ENCODE measurements around the gene HOXB3.
A peak's percentile ranks its signal among the peaks of the same experiment; 100 is the strongest.

Gene HOXB3

GRCh38 chr17:48612456-48612853 is 22.4 kb upstream of the HOXB3 start:
- DNase-seq (ENCODE audit: low spot score): no peak

- DNase-seq (ENCODE audit: low spot score): no peak
These were observed 21.8 kb upstream of the HOXB3 start for GRCh38 chr17:48611681-48612455.

DNA sequence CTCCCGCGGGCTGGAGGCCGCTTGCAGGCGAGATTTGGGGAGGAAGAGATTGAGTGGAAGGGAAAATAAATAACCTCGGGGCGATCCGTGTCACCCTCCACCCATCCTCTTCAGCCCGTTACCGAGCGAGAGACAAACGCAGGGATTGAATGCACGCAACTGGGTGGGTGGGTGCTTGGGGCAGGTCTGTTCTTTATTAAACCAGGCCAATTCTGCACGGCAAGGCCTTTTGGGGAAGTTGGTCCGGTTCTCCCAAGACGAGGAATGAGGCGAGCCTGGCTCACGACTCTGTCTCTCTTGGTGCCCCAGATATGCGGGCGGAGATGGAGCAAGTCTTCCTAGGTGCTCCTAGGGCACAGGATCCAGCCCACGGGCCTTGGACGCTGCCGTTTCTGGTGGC is 21.2 kb upstream of the HOXB3 start:
- no peak for DNase-seq (ENCODE audit: low spot score)

DNA sequence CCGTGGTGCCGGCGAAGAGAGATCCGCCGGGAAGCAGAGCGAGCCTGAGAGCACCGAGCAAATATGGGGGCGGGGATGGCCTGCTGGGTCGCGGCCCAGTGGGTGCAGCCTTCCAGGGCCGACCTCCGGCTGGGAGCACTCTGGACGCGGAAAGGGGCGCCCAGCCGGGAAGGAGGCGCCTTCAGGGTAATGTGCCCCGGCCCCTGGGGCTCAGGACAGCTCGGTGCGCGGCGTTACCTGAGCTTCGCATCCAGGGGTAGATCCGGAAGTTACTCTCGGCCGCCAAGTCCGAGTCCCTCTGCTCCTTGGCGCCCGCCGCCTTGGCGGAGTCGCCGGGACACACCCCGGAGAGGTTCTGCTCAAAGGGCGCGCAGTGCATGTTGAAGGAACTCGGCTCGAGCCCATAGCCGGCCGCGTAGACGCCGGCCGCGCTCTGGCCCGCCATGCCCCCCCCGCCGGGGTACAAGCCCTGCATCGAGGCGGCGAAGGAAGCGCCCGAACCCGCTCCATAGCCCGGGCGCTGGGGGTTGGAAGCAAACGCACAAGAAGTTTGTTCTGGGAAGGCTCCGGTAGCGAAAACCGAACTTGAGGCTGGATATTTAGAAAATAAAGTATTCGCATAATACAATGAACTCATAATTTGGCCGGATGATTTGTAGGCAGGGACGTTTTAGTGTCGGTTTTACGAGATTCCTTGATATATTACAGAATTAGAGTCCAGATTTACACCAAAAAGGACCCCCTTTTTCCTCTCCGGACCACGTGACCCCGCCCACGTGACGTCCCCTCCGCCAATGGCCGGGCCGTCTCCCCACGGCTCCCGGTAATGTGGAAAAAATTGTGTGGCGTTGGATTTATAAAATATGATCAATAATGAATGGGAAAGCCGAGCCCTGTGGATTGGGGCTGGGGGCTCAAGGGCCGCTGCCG is 20.5 kb upstream of the HOXB3 start, which contains the start of gene HOXB7:
Gene HOXB7, minus strand, starts transcription at position 736 of the 930 bp plus-strand sequence. Its CDS starts 99 bp downstream, at position 637.
- DNase-seq (ENCODE audit: low spot score): peak; percentile 92

GRCh38 chr17:48609759-48610281 is 19.8 kb upstream of the HOXB3 start:
- DNase-seq (ENCODE audit: low spot score): no peak

DNA sequence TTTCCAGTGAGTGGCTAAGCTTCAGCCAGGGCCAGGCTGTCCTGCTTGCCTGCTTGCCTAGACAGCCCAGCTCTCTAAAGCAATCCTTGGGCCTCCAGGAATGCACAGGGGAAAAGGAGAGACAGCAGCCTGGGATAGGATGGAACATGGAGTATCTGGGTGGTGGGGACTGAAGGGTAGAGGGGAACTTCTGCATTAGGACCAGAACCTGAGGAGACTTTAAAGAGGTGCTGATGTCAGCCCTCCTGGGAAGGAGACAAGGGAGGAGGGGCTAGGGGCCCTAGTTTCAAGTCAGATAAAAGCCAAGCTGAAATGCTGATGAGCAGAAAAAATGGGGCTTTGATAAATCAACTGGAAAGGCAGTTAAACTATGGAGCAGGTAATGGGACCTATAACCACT is 19.0 kb upstream of the HOXB3 start:
- no peak for DNase-seq (ENCODE audit: low spot score)

DNA sequence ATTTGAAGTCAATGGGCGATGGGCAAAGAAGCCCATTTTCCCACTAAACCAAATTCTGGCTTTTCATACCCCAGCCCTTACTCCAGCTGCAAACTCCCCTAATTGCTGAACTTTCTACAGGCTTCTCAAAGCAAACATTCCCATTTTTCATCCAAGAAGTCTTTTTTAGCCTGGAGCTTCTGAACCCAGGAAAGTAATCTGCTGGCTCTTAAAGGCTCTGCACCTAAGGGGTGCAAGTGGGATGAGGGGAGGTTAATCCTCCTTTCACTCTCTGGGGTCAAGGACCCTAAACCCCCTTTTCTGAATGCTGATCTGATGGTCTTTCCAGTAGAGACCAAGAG is 18.4 kb upstream of the HOXB3 start:
- DNase-seq (ENCODE audit: low spot score): no peak

DNA sequence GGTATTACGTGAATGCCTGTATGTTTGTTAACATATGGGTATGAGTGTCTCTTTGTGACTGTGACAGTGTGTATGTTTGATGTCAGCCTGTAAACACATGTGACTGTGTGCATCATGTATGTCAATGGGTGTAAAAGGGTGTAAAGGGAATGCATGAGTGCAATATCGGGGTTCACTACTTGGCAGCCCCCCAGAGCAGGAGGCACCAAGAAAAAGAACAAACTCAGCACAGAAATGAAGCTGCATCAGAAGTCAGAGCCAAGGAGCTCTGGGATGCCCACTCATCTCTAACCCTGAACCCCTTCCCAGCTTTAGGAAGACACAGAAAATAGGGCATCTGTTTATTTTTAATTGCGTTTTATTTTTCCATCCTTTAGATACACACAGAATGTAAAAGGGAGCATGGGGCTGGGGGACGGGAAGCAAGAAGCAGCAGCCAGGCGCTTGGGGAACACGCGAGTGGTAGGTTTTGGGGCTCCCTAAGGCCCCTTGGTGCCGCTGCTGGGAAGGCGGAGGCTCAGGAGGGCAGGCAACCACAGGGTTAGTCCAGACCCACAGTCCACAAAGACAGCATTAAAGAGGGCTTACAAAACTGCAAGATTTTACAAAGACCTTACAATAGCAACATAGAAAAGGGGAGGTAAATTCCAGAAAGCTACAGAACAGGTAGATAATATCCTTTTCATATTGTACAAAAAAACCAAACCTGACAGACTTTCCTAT is 17.0 kb upstream of the HOXB3 start:
- no peak for DNase-seq (ENCODE audit: low spot score)

DNA sequence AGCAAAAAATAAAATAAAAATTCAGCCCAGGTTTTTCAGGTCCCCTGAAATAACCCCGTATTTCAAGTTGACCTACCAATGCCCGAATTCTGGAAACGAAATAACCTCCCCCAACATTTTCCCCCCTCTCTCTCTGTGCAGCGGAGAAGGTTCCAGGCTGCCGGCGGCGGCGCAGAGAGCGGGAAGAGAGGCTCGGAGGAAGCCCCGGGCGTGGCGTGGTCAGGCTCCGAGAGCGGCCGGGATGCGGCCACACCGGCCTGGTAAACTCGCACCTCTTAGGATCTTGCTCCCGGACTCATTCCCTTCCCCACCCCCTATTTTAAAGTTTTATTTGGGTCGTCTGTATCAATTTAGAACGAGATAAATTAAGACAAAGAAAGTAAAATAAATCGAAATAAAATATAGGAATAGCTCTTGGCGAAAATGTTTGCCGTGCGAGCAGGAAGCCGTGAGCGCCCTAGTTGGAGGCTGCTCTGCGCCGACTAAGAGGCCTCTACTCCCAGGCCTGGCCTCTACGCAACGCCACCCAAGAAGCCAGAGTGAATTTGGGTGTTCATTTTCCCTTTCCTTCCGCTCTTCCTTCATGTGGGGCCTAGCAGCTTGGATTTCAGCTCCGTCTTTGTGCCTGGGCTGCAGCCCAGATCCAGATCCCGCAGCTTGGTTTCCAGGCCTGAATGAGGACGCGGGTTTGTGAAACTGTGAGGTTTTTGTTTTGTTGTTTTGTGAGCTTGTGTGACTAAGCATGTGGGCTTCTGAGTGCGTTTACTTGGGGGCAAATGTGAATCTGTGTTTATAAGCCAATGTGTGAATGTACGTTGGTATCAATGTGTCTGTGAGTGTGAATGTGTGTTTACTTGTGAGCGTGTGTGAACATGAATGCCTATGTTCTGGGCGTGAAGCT is 16.2 kb upstream of the HOXB3 start:
- no peak for DNase-seq (ENCODE audit: low spot score)

GRCh38 chr17:48605409-48605919 is 15.4 kb upstream of the HOXB3 start:
- no peak for DNase-seq (ENCODE audit: low spot score)

GRCh38 chr17:48604770-48605329 is 14.8 kb upstream of the HOXB3 start, which contains the start of gene HOXB6:
Gene HOXB6 (minus strand): TSS chr17:48604986. CDS start chr17:48598150, 6,836 bp downstream.
- DNase-seq (ENCODE audit: low spot score): no peak

DNA sequence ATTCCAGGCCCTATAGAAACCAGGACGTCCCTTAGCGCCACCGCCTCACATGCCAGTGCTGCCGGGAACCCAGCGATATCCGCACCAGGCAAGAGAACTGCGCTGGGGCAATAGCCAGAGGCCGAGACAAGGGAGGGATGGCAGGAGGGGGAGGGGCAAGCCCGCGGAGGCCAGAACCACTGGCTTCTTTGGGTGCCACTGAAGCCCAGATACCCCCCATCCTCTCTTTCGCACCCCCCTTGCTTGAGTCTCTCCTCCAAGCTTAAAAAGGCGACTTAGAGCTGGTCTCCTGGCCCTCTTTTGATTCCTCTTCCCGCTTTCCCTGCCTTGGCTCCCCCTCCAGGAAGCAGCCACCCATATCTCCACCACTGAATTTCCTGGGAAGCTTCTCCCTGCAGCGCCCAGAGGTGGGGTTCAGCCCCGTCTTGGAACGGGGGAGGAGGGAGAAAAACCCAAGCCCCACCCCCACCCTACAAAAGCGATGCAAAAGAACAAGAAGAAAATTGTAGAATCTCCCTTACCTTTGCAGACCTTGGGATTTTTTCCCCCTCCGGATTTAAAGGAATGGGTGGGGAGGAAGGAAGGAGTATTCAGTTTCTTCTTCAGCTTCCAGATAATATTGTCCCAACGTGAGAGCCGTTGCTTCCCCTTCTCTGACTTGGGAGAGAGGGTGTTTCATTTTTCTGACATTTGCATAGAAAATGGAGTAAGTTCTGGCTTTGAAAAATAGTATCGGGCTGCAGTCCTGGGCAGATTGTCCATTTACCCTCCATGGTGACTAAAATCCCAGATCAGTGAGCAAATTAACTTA is 14.1 kb upstream of the HOXB3 start:
- DNase-seq (ENCODE audit: low spot score): no peak

- DNase-seq (ENCODE audit: low spot score): no peak
These were observed 11.7 kb upstream of the HOXB3 start for GRCh38 chr17:48601539-48602425.

DNA sequence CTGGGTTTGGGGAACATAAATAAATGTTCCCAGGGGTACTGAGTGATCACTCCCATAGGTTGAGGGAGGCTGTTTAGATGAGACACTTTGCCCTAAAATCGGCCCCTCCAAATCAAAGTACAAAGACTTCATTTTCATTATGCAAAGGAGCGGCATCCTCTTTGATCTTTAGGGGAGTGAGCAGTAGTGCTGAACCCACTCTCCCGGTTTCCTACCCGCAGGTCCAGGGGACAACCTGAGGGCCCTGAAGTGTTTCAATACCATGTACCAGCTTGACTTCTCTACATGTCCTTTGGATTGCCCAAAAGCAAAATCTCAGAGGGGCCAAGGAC is 11.1 kb upstream of the HOXB3 start:
- no peak for DNase-seq (ENCODE audit: low spot score)

DNA sequence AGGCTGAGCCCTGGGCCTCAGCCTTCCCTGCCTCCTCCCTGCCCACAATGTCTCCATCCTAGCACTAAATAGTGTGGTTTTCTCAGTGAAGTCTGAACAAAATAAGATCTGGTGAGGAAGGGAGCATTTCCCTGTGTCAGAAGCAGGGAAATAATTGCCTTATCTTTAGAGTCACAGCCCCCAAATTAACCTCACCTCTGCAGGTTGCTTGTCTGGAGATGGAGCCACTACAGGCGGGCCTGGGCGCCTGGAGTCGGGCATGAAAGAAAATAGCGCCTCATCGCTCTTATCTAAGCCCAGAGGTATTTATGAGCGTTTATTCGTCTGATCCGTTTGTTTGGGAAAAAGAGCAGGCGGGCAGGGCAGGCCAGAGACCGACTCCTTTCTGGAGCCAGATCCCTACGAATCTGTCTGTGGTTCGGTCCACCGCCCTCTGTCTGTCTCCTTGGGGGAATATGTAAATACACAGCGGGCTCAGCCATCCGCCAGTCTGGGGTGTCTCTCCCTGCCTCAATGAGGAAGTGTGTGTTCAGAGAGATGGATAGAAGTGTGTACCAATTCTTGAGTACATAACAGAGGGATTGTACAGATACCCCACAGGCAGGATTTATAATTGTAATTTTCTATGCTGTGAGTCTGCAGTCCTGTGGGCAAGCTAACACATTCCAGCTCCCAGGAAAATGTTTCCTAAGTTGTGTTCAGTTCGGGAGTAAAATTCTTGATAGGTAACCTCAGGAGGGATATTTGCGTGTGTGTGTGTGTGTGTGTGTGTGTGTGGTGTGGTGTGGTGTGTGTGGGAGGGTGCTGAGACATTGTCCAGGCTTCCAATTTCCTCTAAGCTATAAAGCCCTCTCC is 10.4 kb upstream of the HOXB3 start:
- no peak for DNase-seq (ENCODE audit: low spot score)

- no peak for DNase-seq (ENCODE audit: low spot score)
These were observed 9.3 kb upstream of the HOXB3 start for GRCh38 chr17:48599354-48599753.

DNA sequence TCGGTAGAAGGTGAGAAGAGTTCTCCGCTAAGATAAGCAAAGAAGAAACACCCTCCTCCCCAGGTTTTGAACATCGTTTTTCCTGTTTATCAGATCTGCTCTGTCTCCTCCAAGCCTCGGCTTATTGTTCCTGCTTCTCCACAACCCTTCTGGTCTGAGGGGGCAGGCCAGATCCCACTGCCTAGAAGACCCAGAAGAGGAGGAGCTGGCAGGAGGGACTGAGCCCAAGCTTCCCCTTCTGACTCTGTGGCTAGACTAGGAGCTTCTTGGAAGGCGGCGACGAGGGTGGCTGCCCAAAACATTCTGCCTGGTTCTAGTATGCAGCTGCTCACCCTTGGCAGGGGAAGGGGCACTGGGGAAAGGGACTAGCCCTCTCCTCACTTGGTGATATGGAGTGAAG is 8.7 kb upstream of the HOXB3 start:
- DNase-seq (ENCODE audit: low spot score): no peak

Measured in AG08396 (cell line).